PC-9 (cell line): ENCODE measurements around the gene ITGB5.

ENCODE experiments used
- EZH2 ChIP-seq: fragments of 200-600 bp; sonication (generic); IDR thresholded peaks from 2 replicates; pipeline ENCODE4 v1.8.0; 2017; ENCODE audit warnings: antibody characterized with exemption, low read depth
- TF ChIP-seq, protein P1 (sequence below): fragments of 200-600 bp; sonication (generic); conservative IDR thresholded peaks from 2 replicates; pipeline ENCODE4 v1.6.1; 2017; ENCODE audit warnings: mixed run types, antibody characterized with exemption, mild to moderate bottlenecking, moderate library complexity

DNA sequence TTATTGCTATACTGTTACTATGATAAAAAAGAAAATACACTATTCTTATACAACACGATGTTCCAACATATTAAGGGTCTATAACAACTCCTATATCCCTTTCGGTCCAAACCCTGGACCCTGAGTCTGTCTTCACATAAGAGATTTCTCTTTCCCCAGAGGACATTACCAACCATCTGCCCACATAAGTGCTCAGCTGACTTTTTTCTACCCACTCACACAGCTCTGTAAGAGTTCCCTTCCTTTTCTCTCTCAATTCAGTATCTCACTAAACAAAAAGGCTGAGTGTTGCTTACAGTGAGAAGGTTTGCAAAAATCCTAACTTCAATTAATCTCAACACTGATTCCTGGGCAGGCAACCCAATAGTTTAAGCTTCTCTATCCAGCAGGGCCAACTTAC, 30.5 kb downstream of the ITGB5 start:
- TF ChIP-seq, protein P1, sequence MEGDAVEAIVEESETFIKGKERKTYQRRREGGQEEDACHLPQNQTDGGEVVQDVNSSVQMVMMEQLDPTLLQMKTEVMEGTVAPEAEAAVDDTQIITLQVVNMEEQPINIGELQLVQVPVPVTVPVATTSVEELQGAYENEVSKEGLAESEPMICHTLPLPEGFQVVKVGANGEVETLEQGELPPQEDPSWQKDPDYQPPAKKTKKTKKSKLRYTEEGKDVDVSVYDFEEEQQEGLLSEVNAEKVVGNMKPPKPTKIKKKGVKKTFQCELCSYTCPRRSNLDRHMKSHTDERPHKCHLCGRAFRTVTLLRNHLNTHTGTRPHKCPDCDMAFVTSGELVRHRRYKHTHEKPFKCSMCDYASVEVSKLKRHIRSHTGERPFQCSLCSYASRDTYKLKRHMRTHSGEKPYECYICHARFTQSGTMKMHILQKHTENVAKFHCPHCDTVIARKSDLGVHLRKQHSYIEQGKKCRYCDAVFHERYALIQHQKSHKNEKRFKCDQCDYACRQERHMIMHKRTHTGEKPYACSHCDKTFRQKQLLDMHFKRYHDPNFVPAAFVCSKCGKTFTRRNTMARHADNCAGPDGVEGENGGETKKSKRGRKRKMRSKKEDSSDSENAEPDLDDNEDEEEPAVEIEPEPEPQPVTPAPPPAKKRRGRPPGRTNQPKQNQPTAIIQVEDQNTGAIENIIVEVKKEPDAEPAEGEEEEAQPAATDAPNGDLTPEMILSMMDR, result no peak
- no peak for TF ChIP-seq EZH2
